ENCODE data around the gene BAIAP2L2.
A peak's percentile ranks its signal among the peaks of the same experiment; 100 is the strongest.

The BAIAP2L2 gene

DNA sequence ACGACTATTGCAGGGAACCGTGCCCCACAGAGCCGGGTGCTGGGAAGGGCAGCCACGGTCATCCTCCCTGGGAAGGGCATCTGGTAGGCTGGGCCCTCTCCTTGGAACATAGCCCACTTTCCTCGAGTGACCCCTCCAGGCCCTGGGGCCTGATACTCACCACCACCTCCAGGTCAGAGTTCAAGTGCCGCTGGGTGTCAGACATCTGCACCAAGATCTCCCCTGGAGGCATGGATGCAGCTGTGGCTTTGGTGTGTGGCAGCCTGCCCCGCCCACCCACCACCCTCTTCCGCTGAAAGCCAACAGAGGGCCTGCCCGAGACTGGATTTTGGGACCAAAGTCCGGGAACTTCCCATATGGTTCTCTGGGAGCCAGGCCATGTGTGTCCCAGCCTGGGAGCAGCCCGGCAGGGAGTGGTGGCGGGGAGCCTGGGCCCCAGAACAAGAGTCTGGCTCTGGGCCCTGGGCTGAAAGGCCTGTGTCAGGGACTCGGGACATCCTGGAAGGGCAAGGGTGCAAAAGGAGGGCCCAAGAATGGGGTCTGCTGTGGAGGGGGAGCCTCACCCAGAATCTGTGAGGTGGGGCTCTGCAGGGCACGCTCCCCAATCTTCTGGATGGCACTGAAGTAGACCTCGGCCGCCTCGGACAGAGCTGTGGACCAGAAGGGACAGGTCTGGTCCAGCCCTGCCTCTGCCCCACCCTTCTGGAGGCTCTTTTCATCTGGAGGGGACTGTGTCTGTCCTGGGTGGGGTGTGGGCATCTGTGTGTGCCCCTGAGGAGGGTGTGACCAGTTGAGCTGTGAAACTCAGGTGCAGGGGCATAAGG is 2.6 kb downstream of the BAIAP2L2 start:
- DNase-seq = no peak

DNA sequence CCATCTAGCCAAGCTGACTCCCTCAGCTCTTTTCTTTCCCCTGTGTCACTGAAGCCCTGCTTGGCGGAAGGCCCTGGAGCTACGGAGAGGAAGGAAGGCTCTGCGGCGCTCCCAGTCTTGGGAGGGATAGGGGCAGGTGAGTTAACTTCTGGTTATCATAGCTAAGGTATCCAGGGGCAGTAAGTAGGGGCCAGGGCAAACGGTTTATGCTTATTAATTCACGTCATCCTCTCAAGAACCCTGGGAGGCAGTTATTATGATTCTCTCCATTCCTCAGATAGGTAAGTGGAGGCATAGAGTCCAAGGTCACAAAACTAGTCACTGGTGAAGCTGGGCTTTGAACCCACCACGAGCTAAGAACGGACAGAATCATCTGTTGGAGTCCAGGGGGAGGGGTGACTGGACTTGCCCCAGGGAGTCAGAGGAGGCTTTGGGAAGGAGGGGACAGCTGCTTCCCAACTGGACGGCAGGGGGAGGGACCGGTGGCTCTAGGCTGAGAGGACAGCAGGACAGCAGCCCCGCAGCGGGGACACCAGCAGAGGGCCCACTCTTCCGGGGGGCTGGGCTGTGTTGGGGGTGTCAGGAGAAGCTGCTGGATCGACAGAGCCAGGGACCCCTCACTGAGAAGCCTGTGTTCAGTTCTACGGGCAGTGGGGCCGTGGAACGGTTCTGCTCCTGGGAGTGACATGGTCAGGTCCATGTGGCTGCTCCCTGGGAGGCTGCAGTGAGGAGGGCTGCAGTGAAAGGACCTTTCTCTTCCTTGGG is 3.5 kb downstream of the BAIAP2L2 start:
- no peak for DNase-seq

DNA sequence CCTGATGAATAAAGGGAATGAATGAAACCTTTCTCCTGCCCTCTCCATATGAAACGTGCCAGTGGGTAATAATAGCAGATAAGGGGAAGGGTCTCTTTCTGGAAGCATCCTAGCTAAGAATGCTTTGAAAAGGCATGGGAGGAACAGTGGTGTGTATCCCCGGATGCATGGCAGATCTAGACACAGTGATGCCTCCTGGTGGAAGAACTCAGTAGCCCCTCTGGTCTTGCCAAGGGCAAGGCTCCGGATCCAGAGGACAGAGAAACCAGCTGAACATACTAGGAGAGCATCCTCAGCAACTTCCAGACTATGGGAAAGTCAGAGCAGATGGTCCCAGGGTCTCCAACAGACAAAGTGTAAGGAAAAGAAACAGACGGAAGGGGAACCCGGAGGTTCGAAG is 6.4 kb downstream of the BAIAP2L2 start:
- DNase-seq = peak; percentile 49

DNA sequence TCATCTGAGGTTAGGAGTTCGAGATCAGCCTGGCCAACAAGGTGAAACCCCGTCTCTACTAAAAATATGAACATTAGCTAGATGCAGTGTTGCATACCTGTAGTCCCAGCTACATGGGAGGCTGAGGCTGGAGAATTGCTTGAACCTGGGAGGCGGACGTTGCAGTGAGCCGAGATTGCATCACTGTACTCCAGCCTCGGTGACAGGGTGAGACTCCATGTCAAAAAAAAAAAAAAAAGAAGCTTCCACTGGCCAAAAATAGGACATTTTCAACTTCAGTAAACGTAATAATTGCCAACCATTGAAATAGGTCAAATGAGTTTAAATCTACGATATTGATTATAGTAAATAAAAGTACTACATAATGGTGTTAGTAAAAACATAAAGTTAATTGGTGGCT is 6.8 kb downstream of the BAIAP2L2 start:
- no peak for DNase-seq

DNA sequence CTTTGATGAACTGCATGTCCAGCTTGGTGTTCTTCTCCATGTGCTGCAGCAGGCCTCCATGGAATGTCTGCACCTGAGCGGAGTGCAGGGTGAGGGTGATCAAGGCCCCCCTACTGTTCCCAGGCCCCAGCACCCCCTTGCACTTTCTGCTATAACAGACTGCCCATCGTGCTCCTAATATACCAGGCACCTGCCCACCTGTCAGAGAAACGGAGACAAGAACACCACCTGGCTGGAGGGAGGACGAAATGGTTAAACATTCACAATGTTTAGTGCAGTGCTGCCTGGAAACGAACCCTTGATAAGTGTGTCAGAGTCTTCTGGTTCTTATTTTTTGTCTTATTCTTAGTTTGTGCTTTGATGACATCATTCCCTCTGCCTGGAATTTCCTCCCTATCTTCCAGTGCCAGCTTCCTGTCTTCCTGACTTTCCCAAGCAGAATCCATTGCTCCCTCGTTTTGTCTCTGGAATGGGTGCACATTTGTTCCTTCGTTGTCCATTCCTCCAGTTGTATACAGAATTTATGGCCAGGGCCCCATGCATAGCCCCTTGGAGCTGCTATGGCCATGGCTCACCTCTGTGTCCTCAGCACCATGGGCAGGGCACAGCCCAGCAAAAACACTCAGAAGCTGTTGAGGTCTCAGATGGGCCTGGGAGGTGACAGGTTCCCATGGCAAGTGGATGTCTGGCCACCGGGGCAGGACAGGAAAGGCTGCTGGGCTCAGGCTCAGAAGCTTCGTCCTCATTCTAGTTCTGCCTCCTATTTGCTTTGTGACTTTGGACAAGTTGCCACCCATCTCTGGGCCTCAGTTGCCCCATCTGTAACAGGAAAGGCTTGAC is 11.9 kb downstream of the BAIAP2L2 start:
- DNase-seq = no peak

DNA sequence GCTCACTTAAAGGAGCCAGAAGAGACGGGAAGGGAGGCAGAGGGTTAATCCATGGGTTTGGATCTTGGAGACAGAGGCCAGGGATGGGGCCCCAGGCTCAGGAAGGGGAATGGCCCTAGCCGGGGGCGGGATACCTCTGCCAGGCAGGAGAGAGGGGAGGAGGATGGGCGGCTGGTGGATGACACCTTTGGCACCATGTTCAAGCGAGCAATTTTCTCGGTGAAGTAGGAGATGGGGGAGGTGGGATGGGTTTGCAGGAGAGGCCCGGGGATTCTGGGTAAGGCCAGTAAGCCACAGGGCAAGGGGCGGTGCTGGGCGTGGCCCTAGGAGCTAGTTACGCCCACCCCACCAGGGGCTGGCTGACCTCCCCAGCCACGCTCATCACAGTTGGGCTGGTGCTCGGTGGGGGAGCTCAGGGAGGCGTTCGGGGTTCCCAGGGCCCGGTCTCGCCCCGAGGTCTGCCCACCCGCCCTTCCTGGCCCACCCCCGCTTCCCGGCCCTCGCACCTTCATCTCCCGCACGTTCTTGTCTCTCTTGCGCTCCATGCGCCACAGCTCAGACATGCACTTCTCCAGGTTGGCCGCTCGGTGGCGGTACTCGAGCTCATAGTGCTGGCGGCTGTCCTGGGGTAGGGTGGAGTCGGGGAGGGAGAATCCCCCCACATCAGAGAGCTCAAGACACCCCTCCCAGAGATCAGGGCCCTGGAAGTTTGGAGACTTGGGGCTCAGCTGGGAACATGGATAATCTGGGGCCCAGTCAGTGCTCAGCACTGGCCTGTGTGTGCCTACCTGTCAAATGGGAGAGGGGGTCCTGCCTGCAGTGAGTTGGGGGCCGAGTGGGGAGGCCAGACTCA is 12.7 kb downstream of the BAIAP2L2 start:
- peak; percentile 61 for DNase-seq

DNA sequence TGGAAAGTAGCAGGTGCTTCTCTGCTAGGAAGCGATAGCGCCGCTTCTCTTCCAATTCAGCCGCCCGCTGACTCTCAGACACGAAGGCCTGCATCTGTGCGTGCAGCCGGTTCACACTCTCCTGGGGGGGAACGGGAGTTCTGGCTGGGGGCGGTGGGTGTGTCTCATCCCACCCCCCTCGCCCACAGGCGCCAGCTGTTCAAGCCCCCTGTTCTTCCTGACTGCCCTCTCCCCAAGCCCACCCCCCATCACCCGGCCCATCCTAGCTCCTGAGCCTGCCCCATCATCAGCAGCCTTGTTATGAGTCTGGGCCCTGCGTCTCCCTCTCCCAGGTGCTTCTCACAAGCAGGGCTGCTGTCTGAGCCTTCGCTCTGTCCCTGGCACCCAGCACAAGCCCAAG is 13.4 kb downstream of the BAIAP2L2 start:
- no peak for DNase-seq

DNA sequence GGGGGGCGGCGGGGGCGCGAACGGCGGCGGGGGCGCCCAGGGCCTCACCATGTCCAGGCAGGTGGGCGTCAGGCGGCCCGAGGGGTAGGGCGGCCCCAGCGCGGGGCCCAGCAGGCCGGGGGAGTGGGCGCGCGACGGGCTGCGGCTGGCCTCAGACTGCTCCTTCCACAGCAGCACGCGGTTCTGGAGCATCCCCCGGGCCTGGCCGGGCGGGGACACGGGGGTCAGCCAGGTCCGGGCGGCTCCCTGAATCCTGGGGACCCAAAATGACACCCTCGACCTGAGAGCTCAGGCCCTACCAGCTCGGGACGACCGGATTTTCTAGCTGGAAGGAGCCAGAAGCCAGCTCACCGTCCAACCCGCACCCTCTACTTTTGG is 21.0 kb downstream of the BAIAP2L2 start:
- DNase-seq = no peak

DNA sequence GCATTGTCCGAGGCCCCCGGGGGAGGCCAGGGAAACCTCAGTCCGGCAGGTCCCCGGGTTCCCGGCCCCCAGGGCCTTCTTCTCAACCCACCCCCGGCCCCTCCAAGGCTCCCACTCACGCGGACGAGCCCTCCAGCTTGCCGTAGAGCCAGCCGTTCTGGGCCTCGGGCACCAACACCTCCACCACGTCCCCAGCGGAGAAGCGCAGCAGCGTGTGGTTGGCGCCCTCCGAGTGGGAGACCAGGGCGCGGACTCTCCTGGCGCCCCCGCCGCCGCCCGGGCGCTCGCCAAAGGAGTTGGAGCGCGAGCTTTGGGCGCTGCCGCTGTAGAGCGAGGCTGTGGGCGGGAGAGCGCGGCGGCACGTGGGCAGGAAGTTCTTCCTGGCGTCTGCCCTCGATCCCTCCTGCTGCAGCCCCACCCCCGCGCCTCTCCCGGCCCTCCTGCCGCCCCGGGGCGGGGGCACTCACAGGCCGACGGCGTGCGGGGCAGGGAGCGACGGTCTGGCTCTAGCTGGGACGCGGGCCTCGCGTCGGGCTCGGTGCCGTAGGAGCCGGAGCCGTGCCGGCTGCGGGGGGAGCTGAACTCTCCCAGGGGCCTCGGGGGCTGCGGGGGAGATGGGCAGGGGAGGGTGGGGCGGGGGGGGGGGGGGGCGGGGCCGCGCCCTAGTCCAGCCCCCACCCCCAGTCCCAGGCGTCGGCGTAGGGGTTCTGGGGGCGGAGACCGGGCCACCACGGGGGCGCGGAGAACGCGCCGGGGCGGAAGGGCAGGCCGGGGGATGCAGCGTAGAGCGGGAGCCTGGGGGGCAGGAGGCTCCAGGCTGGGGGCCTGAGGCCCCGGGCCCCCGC is 21.6 kb downstream of the BAIAP2L2 start:
- no peak for DNase-seq

DNA sequence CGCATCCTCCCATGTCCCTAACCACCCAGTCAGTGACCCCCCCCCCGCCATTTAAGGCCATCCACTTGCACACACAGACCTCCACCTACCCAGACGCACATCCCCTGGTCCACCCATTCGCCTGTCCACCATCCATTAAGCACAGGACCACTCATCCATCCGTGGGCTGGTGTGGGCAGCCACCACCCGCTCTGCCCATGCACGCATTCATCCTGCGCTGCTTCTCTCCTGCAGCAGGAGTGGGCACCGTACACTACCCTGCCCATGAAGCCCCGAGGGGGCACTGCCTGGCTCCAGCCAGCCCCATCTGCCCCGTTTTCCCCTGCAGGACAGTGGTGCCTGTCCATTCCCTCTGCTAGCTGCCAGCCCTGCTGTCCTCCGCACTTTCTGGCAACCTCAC is 22.6 kb downstream of the BAIAP2L2 start:
- DNase-seq = no peak

DNA sequence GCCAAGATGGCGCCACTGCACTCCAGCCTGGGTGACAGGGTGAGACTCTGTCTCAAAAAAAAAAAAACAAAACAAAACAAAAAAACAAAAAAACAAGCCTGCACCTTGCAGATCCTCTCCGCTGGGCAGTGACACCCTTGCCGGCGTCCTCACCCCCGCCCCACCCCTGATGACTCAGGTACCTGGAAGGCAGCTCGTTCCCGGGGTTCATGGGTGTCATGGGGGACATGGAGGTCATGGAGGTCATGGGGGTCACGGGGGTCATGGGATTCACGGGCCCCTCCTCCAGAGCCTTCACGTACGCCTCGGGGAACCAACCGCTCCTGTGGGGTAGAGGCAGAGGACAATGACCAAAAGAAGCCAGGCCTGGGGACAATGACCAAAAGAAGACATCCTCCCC is 23.5 kb downstream of the BAIAP2L2 start:
- no peak for DNase-seq

DNA sequence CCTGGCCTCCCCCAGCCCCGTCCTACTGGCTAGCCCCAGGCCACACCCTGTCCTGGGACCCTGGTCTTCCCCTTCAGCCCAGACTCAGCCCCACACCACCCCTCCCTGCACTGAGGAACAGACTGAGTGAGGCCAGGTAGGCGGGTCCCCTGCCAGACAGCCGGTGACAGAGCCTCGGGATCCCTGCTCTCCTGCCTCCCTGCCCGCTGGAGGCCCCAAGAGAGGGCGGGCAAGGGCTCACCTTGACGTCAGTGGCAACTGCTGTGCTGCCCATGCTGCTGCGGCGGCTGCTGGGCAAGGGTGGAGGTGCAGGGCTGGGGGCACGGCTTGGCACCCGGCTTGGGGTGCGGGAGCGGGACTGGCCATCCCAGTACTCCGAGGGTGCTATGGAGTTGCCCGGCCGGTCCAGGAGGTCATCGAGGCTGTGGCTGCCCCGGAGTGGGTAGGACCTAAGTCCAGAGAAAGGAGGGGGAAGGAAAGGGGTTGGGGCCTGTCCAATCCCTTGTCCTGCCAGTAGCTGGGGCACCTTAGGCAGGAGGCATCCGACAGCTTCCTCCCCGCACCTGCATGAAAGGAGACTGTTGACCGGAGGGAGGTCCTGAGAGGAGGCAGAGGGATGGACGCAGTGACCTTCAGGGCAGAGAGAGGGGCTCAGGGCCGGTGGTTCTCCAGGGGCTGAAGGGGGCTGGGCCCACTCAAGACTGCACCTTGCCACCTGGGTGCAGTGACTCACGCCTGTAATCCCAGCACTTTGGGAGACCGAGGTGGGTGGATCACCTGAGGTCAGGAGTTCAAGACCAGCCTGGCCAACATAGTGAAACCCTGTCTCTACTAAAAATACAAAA is 24.3 kb downstream of the BAIAP2L2 start:
- no peak for DNase-seq

DNA sequence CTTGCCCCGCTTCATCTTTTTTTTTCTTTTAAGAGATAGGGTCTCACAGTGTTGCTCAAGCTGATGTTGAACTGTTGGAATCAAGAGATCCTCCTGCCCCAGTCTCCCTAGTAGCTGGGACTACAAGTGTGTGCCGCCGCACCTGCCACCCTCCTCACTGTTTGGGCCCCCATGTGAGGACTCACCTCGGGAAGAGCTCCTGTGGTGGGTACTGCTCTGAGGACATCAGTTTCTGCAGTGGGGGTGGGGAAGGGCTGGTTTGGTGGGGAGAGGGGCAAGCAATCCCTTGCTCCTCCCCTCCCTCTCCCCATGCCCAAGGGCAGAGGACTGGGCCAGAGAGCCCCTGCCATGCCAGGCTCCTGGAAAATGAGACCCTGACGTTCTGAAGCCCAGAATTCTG is 25.0 kb downstream of the BAIAP2L2 start:
- no peak for DNase-seq

DNA sequence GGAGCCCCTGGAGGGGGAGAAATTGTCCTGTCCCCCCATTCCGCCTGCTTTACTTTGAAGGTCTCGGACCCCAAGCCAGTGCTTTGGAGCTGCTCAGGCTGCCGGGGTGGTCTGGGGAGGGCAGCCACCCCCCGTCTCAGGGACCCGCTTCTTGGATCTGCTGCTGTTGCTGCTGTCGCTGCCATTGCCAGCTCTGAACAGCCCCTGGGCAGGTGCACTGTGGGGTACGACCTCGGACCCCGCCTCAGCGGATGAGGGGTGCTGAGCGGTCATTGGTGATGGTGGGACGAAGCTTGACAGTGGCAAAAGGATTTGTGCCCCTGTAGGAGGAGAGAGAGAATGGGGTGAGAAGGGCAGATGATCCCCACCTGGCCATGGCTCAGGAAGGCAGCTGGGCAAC is 25.4 kb downstream of the BAIAP2L2 start:
- DNase-seq = no peak

DNA sequence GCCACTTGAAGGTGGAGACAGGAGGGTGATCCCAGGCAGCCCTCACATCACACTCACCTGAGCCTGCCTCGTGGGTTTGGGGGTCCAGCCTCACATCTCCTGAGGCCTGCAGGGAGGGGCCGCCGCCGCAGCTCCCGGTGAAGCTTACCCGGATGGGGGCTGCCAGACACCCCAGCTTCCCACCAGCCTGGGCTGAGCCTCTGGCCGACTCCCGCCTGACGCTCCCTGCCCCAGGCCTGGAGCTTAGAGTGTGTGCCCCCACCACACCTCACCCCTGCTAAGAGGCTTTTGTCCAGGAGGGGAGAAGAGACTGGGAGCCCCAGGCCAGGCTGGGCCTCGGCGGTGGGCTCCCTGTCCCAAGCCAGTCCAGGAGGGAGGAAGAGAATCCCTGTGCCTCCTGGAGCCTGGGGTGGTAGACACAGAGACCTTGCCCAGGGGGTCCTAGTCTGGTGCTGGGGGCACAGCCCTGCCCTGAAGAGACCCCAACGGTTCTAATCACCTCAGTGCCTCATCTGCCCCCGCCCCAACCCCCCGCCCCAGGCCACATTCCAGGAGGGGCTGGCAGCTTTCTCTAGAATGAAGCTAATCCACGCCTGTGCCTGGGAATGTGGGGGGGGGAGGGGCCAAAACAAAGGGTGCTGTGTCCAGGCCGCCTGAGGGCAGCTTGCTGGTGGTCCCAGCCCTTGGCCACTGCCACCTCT is 26.4 kb downstream of the BAIAP2L2 start, which contains the start of gene SLC16A8:
Gene SLC16A8 (minus strand): TSS at position 254 of the 701 bp plus-strand sequence. CDS start 1,311 bp downstream, outside the sequence.
- no peak for DNase-seq

DNA sequence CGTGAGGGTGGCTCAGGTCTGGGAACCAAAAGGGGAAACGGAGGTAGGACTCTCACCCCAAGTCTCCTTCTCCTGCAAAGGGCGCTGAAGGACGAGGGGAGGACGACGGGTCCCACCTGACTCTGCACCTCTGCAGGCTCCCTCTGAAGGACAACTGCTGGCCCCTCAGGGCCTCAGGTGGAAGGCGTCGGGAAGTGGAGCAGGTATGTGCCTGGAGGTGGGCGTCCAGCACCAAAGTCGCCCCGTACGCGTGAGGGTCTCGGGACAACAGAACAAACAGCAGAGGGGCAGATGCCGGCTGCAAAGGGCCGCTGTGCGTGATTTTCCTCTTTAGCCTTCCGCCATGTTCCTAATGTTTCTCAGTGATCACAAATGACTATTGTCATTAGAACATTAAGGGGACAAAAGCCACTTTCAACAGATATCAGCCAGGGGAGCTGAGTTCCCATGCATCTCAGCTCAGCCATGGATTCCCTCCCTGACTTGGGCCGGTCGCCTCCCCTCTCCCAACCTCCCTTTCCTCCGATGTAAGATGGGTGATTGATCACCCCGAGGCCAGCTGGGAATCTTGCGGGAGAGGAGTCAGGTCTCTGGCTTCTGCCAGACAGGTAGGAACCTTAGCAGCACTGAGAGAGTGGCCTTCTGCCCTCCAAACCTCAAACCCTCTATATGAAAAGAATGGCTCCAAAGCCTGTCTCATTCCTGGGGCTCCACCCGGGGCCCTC is 27.3 kb downstream of the BAIAP2L2 start:
- no peak for DNase-seq

DNA sequence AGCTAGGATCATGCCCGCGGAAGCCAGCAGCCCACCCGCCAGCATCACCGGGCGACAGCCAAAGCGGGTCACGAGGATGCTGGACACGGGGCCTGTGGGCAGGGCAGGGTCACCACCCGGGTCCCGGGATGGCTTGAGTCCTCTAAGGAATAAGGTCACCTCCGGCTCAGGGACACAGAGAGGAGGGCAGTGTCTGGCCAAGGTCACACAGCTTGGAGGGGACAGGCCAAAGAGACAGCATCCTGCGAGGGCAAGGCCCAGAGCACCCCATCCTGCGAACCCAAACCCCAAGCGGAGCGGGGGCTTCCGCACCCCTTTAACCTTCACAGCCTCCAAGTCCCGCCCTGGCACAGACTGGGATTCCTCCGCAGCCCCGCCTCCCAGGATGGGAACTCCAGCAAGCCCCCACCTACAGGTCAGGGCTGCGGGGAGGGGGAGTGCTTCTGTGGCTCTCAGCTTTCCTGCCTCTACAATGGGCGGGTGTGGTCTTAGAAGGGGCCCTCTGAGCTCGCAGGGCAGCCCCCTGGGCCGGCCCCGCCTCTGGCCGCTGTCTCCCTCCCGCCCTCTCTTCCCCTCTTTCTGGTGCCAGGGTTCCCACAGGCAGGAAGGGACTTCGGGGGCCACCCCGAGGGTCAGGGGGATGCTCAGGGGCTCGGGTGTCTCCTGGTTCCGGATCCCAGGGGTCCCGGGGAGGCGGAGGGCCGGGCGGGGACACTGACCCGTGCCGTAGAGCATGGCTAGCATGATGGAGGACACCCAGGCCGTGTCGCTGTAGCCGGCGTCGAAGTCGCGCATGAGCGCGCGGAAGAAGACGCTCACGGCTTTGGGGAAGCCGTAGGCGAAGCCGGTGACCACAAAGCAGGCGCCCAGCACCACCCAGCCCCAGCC is 28.3 kb downstream of the BAIAP2L2 start:
- peak; percentile 48 for DNase-seq

DNA sequence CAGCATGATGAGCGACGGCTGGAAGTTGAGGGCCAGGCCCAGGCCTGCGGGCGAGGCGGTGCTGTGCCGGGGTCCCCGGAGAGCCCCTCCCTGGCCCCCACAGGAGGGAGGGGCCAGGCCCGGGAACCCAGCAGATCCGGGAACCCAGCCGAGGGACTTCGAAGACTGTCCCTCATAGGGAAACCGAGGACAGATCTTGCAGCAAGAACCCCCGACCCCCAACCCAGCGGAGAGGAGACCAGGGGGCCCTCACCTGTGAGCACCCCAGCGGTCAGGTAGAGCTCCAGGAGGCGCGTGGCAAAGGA is 28.9 kb downstream of the BAIAP2L2 start:
- DNase-seq = no peak

Measured in hematopoietic multipotent progenitor cell treated with erythropoietin and hydrocortisone succinate and interleukin-3 and kit ligand, for 4 days (in vitro differentiated cells).